SK-N-SH treated with all-trans-retinoic acid at 6 μM for 48 hours (cell line): ENCODE data around the gene TSC22D1.

ENCODE experiments used
- ATAC-seq: fragments of 200-7000 bp; cut with Tn5 transposase; 3 replicates; pipeline ENCODE4 v1.9.1; 2020; ENCODE audit warnings: mild to moderate bottlenecking, moderate library complexity
- CSDC2 ChIP-seq: fragments of 250-450 bp; sonication (Bioruptor Pico); IDR thresholded peaks from 2 replicates; pipeline ENCODE4 v1.5.0; 2020; ENCODE audit warnings: mild to moderate bottlenecking, moderate library complexity
- ESRRG ChIP-seq: fragments of 250-450 bp; sonication (Bioruptor Pico); IDR thresholded peaks from 2 replicates; pipeline ENCODE4 v1.6.1; 2021; ENCODE audit warnings: mild to moderate bottlenecking
- GLIS3 ChIP-seq: fragments of 250-450 bp; sonication (Bioruptor Pico); IDR thresholded peaks from 2 replicates; pipeline ENCODE4 v1.5.0; 2020; ENCODE audit warnings: mild to moderate bottlenecking, moderate library complexity
- ISL1 ChIP-seq: fragments of 250-450 bp; sonication (Bioruptor Pico); IDR thresholded peaks from 2 replicates; pipeline ENCODE4 v2.1.2; 2022; ENCODE audit warnings: mild to moderate bottlenecking, moderate library complexity
- OSR1 ChIP-seq: fragments of 250-450 bp; sonication (Bioruptor Pico); IDR thresholded peaks from 2 replicates; pipeline ENCODE4 v1.8.0; 2022; ENCODE audit warnings: moderate library complexity, mild to moderate bottlenecking, inconsistent platforms
- PPARA ChIP-seq: fragments of 250-450 bp; sonication (Bioruptor Pico); IDR thresholded peaks from 2 replicates; pipeline ENCODE4 v1.5.0; 2020; ENCODE audit warnings: mild to moderate bottlenecking, borderline replicate concordance
- RARB ChIP-seq: fragments of 250-450 bp; sonication (Bioruptor Pico); IDR thresholded peaks from 2 replicates; pipeline ENCODE4 v1.8.0; 2021; ENCODE audit warnings: mild to moderate bottlenecking, moderate library complexity
- SNAI2 ChIP-seq: fragments of 250-450 bp; sonication (Bioruptor Pico); IDR thresholded peaks from 2 replicates; pipeline ENCODE4 v1.5.0; 2020; ENCODE audit warnings: mild to moderate bottlenecking, moderate library complexity
- TOX ChIP-seq: fragments of 250-450 bp; sonication (Bioruptor Pico); IDR thresholded peaks from 2 replicates; pipeline ENCODE4 v1.8.0; 2021; ENCODE audit warnings: mild to moderate bottlenecking, moderate library complexity, borderline replicate concordance
- ZC3H10 ChIP-seq: fragments of 250-450 bp; sonication (Bioruptor Pico); IDR thresholded peaks from 2 replicates; pipeline ENCODE4 v1.5.1; 2021; ENCODE audit warnings: mild to moderate bottlenecking, moderate library complexity
- ZFP30 ChIP-seq: fragments of 450-650 bp; formaldehyde crosslinking; IDR thresholded peaks from 2 replicates; pipeline ENCODE4 v1.5.0; 2022; ENCODE audit warnings: mild to moderate bottlenecking, moderate library complexity
- ZNF565 ChIP-seq: fragments of 450-650 bp; formaldehyde crosslinking; conservative IDR thresholded peaks from 2 replicates; pipeline ENCODE4 v1.5.0; 2020; ENCODE audit warnings: low read depth, mild to moderate bottlenecking, moderate library complexity
- ZNF70 ChIP-seq: fragments of 450-650 bp; formaldehyde crosslinking; IDR thresholded peaks from 2 replicates; pipeline ENCODE4 v1.5.0; 2020; ENCODE audit warnings: mild to moderate bottlenecking, moderate library complexity
- ZNF8 ChIP-seq: fragments of 450-650 bp; formaldehyde crosslinking; IDR thresholded peaks from 2 replicates; pipeline ENCODE4 v1.5.0; 2020; ENCODE audit warnings: mild to moderate bottlenecking, moderate library complexity
- TF ChIP-seq, protein P1 (sequence below): fragments of 250-450 bp; sonication (Bioruptor Pico); IDR thresholded peaks from 2 replicates; pipeline ENCODE4 v1.5.1; 2021; ENCODE audit warnings: mild to moderate bottlenecking, moderate library complexity
- TF ChIP-seq, protein P2 (sequence below): fragments of 250-450 bp; sonication (Bioruptor Pico); IDR thresholded peaks from 2 replicates; pipeline ENCODE4 v1.5.1; 2020; ENCODE audit warnings: low read depth, mild to moderate bottlenecking, moderate library complexity
- TF ChIP-seq, protein P3 (sequence below): fragments of 250-450 bp; sonication (Bioruptor Pico); IDR thresholded peaks from 2 replicates; pipeline ENCODE4 v1.8.0; 2021; ENCODE audit warnings: low read depth, mild to moderate bottlenecking, moderate library complexity, borderline replicate concordance
- TF ChIP-seq, protein P4 (sequence below): fragments of 250-450 bp; sonication (Bioruptor Pico); IDR thresholded peaks from 2 replicates; pipeline ENCODE4 v1.5.0; 2020; ENCODE audit warnings: mild to moderate bottlenecking, moderate library complexity
- TF ChIP-seq, protein P5 (sequence below): fragments of 250-450 bp; sonication (Bioruptor Pico); IDR thresholded peaks from 2 replicates; pipeline ENCODE4 v1.8.0; 2020; ENCODE audit warnings: mild to moderate bottlenecking, moderate library complexity, borderline replicate concordance

TSC22D1 gene

DNA sequence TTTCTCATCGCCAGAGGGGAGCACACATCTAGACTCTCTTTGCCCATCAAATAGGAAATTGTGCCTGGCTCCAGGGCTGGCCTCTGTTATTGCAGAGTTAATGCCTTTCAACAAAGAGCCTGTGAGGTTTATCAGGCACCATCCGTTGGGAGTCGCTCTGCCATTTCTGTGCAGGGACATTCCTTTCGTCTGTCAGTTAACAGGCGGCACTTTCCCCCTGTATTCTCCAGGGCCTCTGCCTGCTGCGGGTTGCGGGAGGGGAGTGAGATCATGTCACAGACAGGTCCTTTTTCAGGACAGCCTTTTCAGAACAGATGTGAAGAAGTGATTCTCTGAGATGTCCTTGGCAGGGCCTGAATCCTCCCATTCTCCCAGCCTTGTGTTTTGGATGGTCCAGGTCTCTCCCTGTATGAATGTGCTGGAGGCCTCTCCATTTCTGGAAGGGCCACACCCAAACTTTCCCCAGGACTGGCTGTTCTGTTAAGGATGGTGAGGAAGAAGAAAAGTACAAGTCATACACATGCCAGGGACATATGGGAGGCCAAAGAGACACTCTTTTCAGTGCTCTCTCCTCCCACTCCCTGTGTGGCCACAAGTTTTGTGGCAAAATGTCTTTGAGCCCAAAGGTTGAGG lies 187.6 kb downstream of the TSC22D1 start:
- ATAC-seq: no peak

DNA sequence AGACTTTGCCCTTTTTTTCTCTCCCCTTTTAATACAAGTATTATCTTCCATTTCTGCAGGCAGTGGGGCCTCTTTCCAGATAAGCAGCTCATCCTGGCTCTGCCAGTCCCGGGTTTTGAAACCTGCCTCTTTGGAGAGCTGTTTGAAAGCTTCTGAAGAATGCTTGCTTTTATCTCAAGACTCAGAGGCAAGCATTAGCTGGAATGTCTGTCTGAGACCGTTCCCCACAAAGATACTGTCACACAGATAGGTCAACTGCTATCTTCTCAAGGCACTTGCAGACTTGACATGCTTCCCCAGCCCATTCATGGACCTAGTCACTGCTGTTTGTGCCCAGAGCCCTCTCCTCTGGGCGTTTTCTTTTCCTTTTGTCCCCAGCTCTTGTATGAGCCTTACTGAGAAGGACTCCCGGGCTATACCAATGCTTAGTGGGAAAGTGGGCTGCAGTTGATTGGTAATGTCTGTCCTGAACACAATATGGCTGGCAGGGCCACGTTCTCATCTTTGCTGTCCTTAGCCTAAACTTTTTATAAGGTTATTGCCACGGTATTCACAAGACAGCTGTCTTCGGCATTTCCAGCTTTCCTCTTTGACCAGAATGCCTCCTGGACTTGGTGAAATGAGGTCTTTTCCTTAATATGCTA lies 189.1 kb downstream of the TSC22D1 start:
- ATAC-seq: no peak
- TF ChIP-seq ZNF565: no peak
- TF ChIP-seq ZC3H10 (CRISPR knock-in tag): no peak
- TF ChIP-seq ISL1 (CRISPR knock-in tag): no peak
- TF ChIP-seq, protein P1, sequence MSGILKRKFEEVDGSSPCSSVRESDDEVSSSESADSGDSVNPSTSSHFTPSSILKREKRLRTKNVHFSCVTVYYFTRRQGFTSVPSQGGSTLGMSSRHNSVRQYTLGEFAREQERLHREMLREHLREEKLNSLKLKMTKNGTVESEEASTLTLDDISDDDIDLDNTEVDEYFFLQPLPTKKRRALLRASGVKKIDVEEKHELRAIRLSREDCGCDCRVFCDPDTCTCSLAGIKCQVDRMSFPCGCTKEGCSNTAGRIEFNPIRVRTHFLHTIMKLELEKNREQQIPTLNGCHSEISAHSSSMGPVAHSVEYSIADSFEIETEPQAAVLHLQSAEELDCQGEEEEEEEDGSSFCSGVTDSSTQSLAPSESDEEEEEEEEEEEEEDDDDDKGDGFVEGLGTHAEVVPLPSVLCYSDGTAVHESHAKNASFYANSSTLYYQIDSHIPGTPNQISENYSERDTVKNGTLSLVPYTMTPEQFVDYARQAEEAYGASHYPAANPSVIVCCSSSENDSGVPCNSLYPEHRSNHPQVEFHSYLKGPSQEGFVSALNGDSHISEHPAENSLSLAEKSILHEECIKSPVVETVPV (CRISPR knock-in tag): no peak
- TF ChIP-seq ESRRG (CRISPR knock-in tag): no peak
- no peak for TF ChIP-seq ZFP30 (CRISPR knock-in tag)
- TF ChIP-seq, protein P2, sequence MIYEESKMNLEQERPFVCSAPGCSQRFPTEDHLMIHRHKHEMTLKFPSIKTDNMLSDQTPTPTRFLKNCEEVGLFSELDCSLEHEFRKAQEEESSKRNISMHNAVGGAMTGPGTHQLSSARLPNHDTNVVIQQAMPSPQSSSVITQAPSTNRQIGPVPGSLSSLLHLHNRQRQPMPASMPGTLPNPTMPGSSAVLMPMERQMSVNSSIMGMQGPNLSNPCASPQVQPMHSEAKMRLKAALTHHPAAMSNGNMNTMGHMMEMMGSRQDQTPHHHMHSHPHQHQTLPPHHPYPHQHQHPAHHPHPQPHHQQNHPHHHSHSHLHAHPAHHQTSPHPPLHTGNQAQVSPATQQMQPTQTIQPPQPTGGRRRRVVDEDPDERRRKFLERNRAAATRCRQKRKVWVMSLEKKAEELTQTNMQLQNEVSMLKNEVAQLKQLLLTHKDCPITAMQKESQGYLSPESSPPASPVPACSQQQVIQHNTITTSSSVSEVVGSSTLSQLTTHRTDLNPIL (CRISPR knock-in tag): no peak
- no peak for TF ChIP-seq SNAI2 (CRISPR knock-in tag)
- no peak for TF ChIP-seq GLIS3 (CRISPR knock-in tag)
- no peak for TF ChIP-seq TOX
- TF ChIP-seq CSDC2: no peak
- TF ChIP-seq, protein P3, sequence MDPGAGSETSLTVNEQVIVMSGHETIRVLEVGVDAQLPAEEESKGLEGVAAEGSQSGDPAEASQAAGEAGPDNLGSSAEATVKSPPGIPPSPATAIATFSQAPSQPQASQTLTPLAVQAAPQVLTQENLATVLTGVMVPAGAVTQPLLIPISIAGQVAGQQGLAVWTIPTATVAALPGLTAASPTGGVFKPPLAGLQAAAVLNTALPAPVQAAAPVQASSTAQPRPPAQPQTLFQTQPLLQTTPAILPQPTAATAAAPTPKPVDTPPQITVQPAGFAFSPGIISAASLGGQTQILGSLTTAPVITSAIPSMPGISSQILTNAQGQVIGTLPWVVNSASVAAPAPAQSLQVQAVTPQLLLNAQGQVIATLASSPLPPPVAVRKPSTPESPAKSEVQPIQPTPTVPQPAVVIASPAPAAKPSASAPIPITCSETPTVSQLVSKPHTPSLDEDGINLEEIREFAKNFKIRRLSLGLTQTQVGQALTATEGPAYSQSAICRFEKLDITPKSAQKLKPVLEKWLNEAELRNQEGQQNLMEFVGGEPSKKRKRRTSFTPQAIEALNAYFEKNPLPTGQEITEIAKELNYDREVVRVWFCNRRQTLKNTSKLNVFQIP (CRISPR knock-in tag): no peak
- TF ChIP-seq RARB: no peak
- no peak for TF ChIP-seq OSR1 (CRISPR knock-in tag)

More for the DNA sequence above, 187.6 kb downstream of the TSC22D1 start:
- TF ChIP-seq ZNF70: peak; percentile 70; the same call in 1 of the 2 replicates
- TF ChIP-seq, protein P4, sequence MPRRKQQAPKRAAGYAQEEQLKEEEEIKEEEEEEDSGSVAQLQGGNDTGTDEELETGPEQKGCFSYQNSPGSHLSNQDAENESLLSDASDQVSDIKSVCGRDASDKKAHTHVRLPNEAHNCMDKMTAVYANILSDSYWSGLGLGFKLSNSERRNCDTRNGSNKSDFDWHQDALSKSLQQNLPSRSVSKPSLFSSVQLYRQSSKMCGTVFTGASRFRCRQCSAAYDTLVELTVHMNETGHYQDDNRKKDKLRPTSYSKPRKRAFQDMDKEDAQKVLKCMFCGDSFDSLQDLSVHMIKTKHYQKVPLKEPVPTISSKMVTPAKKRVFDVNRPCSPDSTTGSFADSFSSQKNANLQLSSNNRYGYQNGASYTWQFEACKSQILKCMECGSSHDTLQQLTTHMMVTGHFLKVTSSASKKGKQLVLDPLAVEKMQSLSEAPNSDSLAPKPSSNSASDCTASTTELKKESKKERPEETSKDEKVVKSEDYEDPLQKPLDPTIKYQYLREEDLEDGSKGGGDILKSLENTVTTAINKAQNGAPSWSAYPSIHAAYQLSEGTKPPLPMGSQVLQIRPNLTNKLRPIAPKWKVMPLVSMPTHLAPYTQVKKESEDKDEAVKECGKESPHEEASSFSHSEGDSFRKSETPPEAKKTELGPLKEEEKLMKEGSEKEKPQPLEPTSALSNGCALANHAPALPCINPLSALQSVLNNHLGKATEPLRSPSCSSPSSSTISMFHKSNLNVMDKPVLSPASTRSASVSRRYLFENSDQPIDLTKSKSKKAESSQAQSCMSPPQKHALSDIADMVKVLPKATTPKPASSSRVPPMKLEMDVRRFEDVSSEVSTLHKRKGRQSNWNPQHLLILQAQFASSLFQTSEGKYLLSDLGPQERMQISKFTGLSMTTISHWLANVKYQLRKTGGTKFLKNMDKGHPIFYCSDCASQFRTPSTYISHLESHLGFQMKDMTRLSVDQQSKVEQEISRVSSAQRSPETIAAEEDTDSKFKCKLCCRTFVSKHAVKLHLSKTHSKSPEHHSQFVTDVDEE (CRISPR knock-in tag): no peak

DNA sequence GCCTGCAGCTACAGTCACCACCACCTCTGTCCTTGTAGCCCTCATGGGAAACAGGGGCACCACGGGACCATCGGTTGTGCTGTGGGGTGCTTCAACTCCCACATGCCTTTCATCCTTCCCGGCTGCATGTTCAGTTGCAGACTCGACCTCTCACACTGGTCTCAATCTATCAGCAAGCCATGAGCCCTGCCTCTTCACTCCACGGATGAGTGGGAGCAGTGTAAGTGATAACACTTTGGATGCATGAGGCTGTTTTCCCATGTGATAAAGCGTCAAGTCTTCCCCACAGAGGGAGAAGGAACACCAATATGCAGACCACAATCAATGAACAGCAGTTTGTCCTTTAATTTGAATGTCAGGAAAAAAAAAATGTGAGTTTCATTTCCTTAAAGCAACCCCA lies 190.3 kb downstream of the TSC22D1 start:
- TF ChIP-seq TOX (no peak), ZNF70 (no peak), RARB (no peak), ZNF8 (CRISPR knock-in tag) (no peak), PPARA (CRISPR knock-in tag) (no peak)
- ATAC-seq: no peak

DNA sequence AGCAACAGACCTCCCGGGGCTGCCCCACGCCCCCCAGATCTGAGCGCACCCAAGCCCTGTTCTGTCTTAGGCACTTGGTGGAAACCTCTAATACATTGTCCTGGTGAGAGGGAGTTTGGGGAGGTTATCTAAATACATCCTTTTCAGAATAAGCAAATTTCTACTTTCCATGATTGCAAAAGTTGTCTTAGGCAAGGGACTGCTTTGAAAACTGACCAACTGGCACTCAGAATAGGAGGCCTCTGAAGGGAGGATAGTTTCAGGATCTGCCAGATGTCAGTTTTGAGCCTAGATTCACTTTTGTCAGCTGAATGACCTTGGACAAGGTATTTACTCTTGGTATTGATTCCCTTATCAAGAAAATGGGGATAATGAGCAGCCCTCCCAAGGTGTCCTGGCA lies 190.7 kb downstream of the TSC22D1 start:
- ATAC-seq: no peak
- TF ChIP-seq, protein P5, sequence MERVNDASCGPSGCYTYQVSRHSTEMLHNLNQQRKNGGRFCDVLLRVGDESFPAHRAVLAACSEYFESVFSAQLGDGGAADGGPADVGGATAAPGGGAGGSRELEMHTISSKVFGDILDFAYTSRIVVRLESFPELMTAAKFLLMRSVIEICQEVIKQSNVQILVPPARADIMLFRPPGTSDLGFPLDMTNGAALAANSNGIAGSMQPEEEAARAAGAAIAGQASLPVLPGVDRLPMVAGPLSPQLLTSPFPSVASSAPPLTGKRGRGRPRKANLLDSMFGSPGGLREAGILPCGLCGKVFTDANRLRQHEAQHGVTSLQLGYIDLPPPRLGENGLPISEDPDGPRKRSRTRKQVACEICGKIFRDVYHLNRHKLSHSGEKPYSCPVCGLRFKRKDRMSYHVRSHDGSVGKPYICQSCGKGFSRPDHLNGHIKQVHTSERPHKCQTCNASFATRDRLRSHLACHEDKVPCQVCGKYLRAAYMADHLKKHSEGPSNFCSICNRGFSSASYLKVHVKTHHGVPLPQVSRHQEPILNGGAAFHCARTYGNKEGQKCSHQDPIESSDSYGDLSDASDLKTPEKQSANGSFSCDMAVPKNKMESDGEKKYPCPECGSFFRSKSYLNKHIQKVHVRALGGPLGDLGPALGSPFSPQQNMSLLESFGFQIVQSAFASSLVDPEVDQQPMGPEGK (CRISPR knock-in tag): no peak
- TF ChIP-seq TOX (no peak), ZNF70 (no peak)
- TF ChIP-seq, protein P1 (CRISPR knock-in tag): no peak
